Measurements from ENCODE around the gene RFT1. TPM values are rescaled to one million over a fixed set of nuclear protein-coding genes. Genes with fewer than 3 reads are reported as not detected.

Gene RFT1
- total RNA-seq, 1 donor from 2014 or later = 19.2 TPM

DNA sequence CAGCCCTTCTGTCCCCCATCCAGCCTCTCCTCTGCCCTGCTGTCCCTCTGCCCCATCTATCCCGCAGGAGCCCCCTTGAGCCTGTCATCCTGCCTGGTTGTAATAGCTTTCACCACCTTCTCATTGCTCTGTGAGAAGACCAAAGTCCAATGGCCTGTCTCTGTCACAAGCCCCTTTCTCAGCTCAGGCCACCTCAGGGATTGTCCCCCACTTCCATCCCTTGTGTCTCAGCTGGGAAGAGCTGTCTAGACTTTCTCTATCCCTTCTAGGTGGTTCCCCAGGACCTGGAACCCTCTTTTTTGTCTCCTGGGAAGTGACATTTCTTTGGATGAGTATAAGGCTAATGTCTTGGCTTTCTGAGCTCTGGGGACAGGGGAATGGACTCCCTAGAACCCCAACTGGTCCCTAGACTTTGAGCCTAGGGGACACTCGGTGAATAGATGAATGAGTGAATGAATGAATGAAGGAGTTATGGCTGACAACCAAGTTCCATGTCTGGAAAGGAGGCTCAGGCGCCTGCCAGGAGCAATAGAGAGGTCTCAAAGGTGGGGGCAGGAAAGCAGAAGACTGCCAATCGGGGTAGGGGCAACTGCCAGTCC is 29.9 kb upstream of the RFT1 start:
- Mint-ChIP-seq H3K36me3 (ENCODE audit: low read depth, unreplicated experiment) (no peaks in the 10 kb centered on the region), H3K27me3 (ENCODE audit: low read depth, unreplicated experiment) (peaks cover 35% of the 10 kb centered on the region), H3K4me3 (ENCODE audit: unreplicated experiment) (peak overlapping the region; percentile 87), H3K27ac (ENCODE audit: unreplicated experiment) (peak overlapping the region; percentile 80), H3K9me3 (ENCODE audit: unreplicated experiment) (peaks cover 2% of the 10 kb centered on the region), H3K4me1 (ENCODE audit: low read depth, unreplicated experiment) (peaks cover 17% of the 10 kb centered on the region)
- H3K36me3 ChIP-seq (ENCODE audit: insufficient read depth, low read length) = no peaks in the 10 kb centered on the region
- peaks cover 16% of the 10 kb centered on the region for H3K4me1 ChIP-seq (ENCODE audit: insufficient read depth, low read length)
- DNase-seq (ENCODE audit: low read depth) (no peak), FAIRE-seq (no peak)
- no peaks in the 10 kb centered on the region for H3K9me3 ChIP-seq (ENCODE audit: insufficient read depth, low read depth, low read length)
- no peak overlapping the region for H3K27ac ChIP-seq (ENCODE audit: low read depth, low read length)
- peak overlapping the region; percentile 76 for H3K9ac ChIP-seq (ENCODE audit: low read length)
- peak overlapping the region; percentile 57 for H3K4me3 ChIP-seq (ENCODE audit: insufficient read depth, low read depth, low read length)
- peak overlapping the region; percentile 94 for H2AFZ ChIP-seq (ENCODE audit: low read depth, low read length)
- H3K79me2 ChIP-seq (ENCODE audit: insufficient read depth, low read length) = peaks cover 19% of the 10 kb centered on the region
- peaks cover 13% of the 10 kb centered on the region for H4K20me1 ChIP-seq (ENCODE audit: insufficient read depth, low read length)
- peaks cover 9% of the 10 kb centered on the region for H3K27me3 ChIP-seq (ENCODE audit: insufficient read depth, low read length)
- H3K4me2 ChIP-seq (ENCODE audit: low read length) = peak overlapping the region; percentile 94
- TF ChIP-seq EZH2 (IDR thresholded peaks at IDR 0.05; ENCODE audit: insufficient read depth, low read length) = no peak
- no peak for TF ChIP-seq CTCF (IDR thresholded peaks at IDR 0.05; ENCODE audit: insufficient read depth, low read depth, low read length)

DNA sequence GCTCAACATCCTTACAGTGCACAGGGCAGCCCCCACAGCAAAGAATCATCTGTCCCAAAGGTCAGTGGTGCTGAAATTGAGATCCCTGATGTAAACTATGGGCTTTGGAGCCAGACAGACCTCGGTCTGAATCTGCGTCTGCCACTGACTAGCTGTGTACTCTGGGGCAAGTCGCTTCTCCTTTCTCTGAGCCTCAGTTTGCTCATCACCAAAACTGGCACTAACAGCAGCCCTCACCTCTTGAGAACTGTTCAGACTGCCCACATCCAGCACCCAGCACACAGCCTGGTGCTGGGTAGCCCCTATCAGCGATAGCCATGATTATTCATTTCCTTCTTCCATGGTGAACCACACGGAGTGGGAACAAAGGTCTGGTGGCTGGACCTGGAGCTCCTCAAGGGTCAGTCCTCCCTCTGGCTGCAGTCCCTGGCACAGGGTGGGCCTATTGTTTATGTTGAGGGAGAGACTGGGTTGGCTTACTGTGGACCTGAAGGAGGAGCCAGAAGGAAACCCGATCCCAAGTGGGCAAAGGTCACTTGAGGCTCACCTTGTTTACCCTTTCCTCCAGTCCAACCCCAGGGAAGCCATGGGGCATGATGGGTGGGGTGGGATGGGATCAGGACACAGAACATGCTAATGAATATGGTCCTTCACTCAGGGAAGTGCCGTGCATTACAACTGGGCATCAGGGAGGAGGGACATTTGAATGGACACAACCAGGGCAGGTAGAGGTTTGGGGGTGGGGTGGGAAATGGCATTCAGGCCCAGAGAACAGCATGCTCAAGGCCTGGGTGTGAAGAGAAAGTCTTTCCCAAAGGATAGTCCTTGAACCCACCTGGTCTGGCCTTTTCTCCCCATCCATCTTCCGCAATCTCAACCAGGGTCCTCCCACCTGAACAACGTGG is 29.2 kb upstream of the RFT1 start:
- H3K27me3 Mint-ChIP-seq (ENCODE audit: low read depth, unreplicated experiment) = peaks cover 37% of the 10 kb centered on the region
- Histone ChIP-seq H3K4me3 (ENCODE audit: insufficient read depth, low read depth, low read length) (no peak overlapping the region), H4K20me1 (ENCODE audit: insufficient read depth, low read length) (peaks cover 13% of the 10 kb centered on the region), H3K36me3 (ENCODE audit: insufficient read depth, low read length) (no peaks in the 10 kb centered on the region), H3K9me3 (ENCODE audit: insufficient read depth, low read depth, low read length) (no peaks in the 10 kb centered on the region), H3K4me1 (ENCODE audit: insufficient read depth, low read length) (peaks cover 16% of the 10 kb centered on the region), H3K4me2 (ENCODE audit: low read length) (peak overlapping the region; percentile 94), H3K79me2 (ENCODE audit: insufficient read depth, low read length) (peaks cover 13% of the 10 kb centered on the region), H3K27ac (ENCODE audit: low read depth, low read length) (no peak overlapping the region), H2AFZ (ENCODE audit: low read depth, low read length) (no peak overlapping the region), H3K27me3 (ENCODE audit: insufficient read depth, low read length) (peaks cover 9% of the 10 kb centered on the region), H3K9ac (ENCODE audit: low read length) (no peak overlapping the region)
- peak overlapping the region; percentile 57 for H3K4me3 Mint-ChIP-seq (ENCODE audit: unreplicated experiment)
- no peak for DNase-seq (ENCODE audit: low read depth)
- peaks cover 2% of the 10 kb centered on the region for H3K9me3 Mint-ChIP-seq (ENCODE audit: unreplicated experiment)
- no peak for TF ChIP-seq CTCF (IDR thresholded peaks at IDR 0.05; ENCODE audit: insufficient read depth, low read depth, low read length)
- FAIRE-seq = no peak
- no peaks in the 10 kb centered on the region for H3K36me3 Mint-ChIP-seq (ENCODE audit: low read depth, unreplicated experiment)
- no peak overlapping the region for H3K27ac Mint-ChIP-seq (ENCODE audit: unreplicated experiment)
- peaks cover 19% of the 10 kb centered on the region for H3K4me1 Mint-ChIP-seq (ENCODE audit: low read depth, unreplicated experiment)
